HG03103 (cell line): Measurements from ENCODE around the gene ZNF598.

Source experiments
- ATAC-seq: cut with Tn5 transposase; IDR thresholded peaks from one replicate; pipeline ENCODE4 v1.9.1; 2021; ENCODE audit warnings: low read depth; ENCODE audit not compliant: unreplicated experiment

Gene ZNF598

DNA sequence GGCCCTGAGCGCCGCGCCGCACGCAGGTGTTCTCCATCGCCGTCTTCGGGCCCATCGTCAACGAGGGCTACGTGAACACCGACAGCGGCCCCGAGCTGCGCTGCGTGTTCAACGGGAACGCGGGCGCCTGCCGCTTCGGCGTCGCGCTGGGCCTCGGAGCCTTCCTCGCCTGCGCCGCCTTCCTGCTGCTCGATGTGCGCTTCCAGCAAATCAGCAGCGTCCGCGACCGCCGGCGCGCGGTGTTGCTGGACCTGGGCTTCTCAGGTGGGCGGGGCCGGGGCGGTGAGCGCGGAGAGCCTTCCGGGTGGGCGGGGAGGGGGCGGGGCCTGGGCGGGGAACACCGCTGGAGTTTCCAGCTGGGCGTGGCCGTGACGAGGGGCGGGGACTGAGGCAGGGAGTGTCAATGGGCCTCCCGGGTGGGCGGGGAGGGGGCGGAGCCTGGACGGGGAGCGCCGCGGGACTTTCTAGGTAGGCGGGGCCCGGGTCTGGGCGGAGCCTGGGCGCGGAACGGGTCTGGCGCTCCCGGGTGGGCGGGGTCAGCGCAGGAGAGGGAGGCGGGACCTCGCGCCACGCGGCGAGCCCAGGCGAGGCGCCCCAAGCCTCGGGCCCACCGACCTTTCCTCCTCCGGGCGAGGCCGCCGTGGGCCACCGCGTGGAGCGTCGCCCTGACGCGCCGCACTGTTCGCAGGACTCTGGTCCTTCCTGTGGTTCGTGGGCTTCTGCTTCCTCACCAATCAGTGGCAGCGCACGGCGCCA, 17.5 kb downstream of the ZNF598 start:
- ATAC-seq: peak; percentile 44

DNA sequence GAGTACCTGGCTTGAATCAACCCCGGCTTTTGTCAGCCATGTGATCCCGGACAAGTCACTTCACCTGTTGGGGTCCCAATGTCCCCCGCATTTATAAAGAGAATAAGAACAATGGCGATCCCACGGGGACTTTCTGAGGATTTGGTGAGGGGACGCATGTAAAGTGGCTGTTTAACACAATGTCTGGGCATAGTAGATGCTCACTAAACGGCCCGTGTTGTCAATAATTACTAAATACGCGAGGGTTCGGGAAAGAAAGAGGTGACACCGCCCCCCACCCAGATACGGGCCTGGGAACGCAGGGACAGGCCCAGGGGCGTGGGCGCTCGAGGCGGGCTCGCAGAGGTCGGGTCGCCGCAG, 18.1 kb downstream of the ZNF598 start:
- peak; percentile 8 for ATAC-seq

DNA sequence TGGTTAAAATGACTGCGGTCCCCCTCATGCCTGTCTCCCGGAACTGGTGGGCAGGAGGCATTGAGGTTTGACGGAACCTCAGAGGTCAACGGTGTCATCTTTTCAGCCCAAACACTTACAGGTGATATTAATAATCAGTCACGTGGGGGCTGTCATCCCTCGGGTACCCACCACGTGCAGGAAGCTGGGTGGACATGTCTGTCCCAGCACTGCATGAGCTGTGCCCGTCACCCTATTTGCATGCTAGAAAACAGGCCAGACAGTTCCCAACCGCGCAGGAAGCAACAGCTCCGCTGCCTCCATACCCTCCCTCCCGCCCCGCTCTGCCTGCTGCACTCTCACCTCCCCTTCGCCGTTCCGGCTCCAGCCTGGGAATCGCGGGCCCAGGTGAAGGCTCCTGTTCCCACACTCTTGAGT, 18.5 kb downstream of the ZNF598 start:
- no peak for ATAC-seq

- no peak for ATAC-seq
These were observed 19.1 kb downstream of the ZNF598 start for GRCh38 chr16:1990351-1991134.

DNA sequence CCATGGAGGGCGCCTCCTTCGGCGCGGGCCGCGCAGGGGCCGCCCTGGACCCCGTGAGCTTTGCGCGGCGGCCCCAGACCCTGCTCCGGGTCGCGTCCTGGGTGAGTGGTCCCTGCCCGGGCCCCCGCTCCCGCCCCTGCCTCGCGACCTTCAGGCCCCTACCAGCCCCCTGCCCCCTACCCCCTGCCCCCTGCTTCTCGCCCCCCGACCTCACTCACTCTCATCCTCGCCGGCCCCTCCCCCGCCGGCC, 19.6 kb downstream of the ZNF598 start:
- ATAC-seq: no peak

DNA sequence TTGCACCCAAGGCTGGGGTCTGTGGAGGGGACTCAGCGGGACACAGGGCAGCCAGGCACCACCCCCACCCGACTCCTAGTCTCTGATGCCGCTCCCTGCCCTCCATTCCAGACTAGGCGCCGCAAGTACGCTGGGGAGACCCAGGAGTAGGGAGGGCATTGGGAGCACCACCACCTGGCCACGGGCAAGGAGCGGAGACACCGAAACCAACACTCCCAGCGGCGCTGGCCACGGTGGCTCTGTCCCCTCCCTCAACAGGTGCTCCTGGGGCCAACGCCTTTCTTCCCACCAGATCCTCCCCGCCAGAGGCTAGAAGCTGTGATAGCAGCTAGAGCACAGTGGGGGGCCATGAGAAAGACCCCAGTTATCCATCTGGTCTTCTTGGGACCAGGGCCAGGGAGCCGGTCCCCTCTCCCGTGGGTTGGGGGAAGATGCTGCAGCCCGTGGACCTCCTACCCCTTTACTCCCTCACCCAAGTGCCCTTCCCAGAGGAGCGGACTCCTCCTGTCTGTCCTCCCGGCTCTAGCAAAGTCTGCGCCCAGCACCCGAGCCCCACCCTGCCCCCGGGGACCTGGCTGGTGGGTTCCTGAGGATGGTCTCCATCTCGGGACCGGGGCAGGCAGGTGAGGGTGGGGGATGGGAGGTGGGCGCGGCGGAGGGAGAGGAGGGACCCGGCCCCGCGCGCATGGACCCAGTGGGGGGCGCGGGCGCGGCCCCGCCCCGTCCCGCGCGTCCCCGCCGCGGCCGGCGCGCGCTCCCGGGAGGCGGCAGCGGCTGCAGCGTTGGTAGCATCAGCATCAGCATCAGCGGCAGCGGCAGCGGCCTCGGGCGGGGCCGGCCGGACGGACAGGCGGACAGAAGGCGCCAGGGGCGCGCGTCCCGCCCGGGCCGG, 20.2 kb downstream of the ZNF598 start, which contains the start of gene SYNGR3:
Gene SYNGR3, plus strand, starts transcription at position 762 of the 892 bp plus-strand sequence. CDS start 133 bp downstream, outside the sequence.
- no peak for ATAC-seq

GRCh38 chr16:1987198-1987597, 22.4 kb downstream of the ZNF598 start:
- no peak for ATAC-seq

DNA sequence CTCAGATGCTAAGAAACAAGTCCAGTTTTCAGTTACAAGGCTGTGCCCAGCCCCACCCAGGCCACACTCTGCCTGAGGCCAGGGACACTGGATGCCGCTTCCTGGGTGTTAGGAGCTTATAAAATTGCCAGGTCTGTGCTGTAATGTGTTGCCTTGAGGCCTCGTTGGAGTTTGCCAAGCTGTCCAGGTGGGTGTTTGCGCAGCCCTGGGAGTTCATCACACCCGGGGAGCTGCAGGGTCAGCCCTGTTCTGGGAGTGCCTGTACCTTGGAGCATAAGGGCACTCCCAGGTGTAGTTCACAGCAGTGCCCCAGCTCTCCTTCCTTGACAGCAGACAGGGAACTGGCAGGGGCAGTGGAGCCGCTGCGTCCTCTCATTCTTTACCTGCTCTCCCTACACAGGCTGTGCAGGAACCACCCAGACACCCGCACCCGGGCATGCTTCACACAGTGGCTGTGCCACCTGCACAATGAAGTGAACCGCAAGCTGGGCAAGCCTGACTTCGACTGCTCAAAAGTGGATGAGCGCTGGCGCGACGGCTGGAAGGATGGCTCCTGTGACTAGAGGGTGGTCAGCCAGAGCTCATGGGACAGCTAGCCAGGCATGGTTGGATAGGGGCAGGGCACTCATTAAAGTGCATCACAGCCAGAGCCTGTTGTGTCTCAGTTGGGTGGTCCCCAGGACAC, 24.0 kb downstream of the ZNF598 start:
- ATAC-seq: no peak

- ATAC-seq: no peak
These were observed 25.0 kb downstream of the ZNF598 start for GRCh38 chr16:1984347-1985225.

DNA sequence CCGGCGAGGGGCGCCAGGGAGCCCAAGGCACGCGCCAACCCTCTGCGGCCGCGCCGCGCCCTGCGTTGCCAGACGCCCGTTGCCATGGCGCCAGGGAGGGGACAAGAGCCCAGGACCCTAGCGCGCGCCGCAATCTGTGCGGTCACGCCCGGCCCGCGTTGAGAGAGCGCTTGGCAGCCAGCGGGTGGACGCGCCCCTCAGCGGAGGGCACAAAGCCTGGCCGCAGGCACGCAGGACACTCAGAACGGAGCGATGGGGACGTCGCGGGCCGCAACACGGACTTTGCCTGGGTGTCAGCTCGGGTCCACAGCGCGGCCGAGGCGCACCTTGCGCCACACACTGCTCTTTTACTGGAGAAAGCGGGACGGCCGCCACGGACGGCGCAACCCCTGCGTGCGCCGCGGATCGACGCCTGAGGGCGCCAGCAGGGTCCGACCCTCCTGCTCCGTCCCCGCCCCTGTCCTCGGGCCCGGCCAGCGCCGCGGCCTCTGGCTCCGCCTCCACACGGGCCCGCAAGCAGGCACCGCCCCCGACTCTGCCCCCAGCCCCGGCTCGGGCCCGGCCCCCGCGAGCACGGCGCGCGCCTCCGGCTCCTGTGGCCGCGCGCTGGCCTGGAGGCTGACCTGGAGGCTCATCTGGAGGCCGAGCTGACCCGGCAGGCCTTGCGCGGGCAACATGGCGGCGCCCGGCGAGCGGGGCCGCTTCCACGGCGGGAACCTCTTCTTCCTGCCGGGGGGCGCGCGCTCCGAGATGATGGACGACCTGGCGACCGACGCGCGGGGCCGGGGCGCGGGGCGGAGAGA, 25.9 kb downstream of the ZNF598 start, which contains the start of gene GFER:
Gene GFER, plus strand, starts transcription at position 650 of the 803 bp plus-strand sequence. Its CDS starts 26 bp downstream, at position 676.
- peak; percentile 72 for ATAC-seq

DNA sequence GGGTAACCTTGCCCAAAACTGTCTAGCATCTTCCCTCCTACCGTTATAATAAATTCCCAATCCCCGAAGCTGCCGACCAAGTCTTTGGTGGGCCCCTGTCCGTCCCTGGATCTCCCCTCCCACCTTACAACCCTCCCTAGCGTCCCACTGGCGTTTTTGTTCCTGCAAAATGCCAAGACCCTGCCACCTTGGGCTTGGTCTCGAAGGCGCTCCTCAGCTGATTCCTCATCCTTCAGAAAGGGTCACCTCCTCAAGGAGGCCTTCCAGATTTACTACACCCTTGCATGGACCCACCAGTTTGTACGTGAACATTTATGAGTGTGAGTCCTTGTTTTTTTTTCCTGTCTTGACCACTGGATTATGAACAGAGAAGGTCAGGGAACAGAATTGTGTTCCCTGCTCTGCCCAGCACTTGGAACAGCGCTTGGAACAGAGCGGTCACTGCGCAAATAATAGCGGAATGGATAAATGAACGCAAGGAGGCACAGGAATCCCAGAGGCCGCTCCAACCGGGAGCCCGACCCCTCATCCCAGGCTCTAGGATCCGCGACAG, 26.6 kb downstream of the ZNF598 start:
- no peak for ATAC-seq

DNA sequence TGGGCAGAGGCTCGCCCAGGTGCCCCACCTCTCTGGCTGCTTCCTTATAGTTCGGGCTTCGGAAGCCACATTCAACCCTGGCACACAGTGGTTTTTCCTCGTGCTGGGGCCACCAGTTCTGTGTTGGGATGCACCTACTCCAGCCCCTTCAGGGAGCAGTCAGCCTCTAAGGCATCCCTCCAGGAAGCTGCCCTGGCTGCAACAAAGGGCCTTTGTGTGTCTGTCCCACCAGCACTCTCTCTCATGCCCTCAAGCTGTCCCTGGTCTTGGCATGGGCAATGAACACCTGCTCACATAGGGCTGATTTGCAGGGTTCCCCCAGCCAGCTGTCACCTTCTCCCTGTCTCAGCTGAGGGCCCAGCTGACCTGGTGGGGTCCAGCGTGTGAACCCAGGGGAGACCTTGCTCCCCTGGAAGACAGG, 27.6 kb downstream of the ZNF598 start:
- ATAC-seq: no peak

- no peak for ATAC-seq
These were observed 28.2 kb downstream of the ZNF598 start, which contains the start of gene NOXO1 for GRCh38 chr16:1981398-1981836. Gene NOXO1, minus strand, starts transcription at chr16:1981469. Its CDS starts 290 bp downstream, at chr16:1981179.

- ATAC-seq: no peak
These were observed 28.9 kb downstream of the ZNF598 start for GRCh38 chr16:1980770-1981087.

- ATAC-seq: no peak
These were observed 29.4 kb downstream of the ZNF598 start for GRCh38 chr16:1980030-1980769.

DNA sequence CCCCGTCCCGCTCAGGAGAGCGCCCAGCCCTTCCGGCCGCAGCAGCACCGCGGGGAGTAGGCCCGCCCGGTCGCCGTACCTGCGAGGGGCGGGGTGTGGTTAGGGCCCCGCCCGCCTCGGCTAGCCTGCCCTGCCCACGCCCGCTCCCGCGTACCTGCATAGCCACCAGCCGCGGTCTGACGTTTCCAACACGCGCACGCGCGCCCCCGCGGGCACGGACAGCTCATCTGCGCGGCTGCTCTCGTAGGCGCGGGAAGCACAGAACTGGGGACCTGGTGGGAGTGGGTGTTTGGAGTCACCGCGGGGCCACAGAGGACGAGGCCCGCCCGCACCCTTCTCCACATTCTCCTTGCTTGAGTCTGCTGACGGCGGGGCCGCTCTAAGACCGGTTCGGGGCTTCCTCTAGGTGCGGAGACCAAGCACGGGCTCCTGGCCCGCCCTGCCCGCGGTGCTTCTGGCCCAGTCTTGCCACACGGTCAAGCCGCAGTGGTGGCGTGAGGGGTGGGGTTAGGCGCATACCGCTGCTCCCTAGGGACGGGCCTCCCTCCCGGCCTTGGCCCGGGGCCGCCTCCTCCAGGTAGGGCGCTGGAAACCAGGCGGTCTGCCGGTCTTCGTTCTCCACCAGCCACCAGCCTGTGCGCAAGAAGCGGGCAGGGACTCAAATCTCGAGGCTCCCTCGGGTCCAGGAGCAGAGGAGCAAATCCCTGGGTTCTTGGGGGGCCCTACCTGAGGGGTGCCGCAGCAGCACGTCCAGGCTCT, 30.2 kb downstream of the ZNF598 start:
- no peak for ATAC-seq
